ENCODE results near the gene UQCR11. TPM values are rescaled to one million over a fixed set of nuclear protein-coding genes. Genes with fewer than 3 reads are reported as not detected.

Gene UQCR11
- total RNA-seq, 1 experiment from 2014 or later = 42.2 TPM

DNA sequence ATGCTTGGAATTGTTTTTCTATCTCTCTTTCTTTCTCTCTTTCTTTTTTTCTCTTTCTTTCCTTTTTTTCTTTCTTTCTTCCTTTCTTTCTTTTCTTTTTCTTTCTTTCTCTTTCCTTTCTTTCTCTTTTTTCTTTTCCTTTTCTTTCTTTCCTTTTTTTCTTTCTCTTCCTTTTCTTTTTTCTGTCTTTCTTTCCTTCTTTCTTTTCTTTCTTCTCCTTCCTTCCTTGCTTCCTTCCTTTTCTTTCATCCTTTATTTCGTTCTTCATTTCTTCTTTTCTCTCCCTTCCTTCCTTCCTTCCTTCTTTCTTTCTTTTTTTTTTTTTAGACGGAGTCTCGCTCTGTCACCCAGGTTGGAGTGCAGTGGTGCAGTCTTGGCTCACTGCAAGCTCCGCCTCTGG, 35.3 kb downstream of the UQCR11 start:
- DNase-seq (ENCODE audit: low spot score) = no peak

DNA sequence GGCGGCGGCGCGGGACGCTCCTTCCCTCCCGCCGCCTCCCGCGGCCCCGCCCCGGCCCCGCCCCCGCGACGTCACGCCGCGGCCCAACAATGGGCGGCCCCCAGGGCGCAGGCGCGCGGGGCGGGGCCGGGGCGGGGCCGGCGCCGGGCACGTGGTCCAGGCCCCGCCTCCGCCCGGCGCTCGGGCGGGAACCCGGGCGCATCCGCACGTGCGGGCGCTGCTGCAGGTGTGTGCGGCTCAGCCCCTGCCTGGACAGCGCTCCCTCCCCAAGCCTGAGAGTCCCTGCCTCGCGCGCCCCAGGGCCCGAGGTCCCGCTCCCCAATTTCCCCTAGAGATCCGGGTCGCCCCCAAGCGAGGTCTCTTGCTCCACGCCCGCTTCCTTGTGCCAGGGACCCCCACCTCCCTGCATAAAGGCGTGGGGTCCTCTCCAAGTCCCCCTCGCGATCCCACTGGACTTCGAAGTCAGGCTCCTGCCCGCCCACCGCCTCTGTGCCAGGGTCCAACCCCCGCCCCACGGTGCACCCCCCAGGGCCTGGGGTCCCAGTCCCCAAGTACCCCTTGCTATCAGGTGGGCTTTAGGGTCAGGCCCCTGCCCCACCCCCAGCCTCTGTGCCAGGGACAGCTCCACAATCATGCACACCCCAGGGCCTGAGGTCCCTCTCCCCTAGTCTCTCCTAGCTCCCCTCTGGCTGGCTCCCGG, 36.8 kb downstream of the UQCR11 start, which contains the start of gene MEX3D:
Gene MEX3D, minus strand, starts transcription at position 6 of the 700 bp plus-strand sequence. CDS start 267 bp downstream, outside the sequence.
- DNase-seq (ENCODE audit: low spot score) = no peak

DNA sequence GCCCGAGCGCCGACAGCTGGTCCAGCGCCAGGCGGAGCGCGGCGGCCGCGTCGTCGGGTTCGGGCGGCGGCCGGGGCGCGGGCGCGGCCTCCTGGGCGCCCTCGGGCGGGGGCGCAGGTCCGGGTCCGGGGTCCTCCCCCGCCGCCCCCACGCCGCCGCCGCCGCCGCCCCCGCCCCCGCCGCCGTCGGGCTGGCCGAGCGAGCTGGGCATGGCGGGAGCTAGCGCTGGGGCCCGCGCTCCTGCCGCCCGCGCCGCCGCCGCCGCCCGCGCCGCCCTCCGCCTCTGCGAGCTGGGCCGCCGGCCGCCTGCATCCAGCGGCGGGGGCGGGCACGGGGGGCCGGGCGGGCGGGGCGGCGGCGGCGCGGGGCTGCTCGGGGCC, 37.4 kb downstream of the UQCR11 start:
- no peak for DNase-seq (ENCODE audit: low spot score)

DNA sequence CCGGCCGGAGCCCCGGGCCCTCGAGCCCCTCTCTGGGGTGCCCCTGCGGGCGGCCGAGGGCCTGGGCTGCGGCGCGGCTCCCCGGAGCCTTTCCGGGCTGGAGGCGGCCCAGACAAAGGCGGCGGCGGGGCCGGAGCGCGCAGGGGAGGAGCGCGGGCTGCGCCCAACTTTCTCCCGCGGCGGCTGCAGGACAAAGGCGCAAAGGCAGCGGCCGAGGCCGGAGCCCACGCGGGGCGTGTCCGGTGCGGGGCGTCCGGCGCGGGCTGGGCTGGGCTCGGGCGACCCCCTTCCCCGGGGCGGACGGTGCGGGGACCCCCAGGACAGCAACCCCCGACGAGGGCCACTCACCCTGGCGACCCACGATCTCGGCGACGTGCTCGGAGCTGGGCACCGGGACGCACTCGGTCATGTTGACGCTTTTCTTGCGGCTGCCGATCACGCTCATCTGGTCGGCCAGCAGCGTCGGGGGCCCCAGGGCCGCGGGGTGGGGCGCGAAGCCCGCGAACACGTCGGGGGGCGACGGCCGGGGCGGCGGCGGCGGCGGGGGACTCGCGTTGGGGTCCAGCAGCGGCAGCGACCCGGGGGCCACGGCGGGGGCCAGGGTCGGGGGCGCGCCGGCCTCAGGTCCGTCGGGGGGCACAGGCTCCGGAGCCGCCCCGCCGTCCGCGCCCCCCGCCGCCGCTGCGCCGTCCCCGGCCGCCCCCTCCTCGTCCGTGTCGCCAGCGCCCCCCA, 38.0 kb downstream of the UQCR11 start:
- DNase-seq (ENCODE audit: low spot score) = no peak

DNA sequence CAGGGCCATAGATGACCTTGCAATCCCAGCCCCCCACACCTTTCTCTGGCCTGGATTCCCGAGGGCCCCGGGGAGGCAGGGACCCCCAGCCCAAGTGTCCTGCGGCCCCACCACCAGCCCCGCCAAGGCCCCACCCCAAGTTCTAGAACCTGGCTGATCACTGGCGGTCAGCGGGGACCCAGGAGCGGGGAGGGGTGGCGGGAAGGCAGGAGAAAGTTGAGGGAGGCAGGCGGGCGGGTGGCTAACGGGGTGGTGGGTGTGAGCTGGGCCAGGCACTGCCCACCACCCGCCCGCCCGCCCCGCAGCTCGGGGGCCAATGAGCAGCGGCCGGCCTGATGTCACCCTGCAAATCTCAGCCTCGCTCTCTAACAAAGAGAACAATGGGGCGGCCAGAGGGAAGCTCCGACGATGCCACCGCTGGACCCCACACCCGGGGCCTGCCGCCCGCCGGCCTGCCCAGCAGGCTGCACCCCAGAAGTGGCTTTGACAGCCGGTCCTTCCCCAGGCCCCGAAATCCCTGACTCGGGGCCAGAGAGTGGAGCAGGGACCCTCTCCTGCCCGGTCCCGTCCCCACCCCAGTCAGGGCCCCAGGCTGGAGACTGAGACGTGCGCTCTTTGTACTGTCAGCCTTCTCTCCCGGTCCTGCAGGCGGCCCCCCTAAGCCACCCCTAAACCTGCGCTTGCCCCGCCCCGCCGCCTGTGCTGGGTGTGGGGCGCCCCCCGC, 38.7 kb downstream of the UQCR11 start:
- peak; percentile 57 for DNase-seq (ENCODE audit: low spot score)

DNA sequence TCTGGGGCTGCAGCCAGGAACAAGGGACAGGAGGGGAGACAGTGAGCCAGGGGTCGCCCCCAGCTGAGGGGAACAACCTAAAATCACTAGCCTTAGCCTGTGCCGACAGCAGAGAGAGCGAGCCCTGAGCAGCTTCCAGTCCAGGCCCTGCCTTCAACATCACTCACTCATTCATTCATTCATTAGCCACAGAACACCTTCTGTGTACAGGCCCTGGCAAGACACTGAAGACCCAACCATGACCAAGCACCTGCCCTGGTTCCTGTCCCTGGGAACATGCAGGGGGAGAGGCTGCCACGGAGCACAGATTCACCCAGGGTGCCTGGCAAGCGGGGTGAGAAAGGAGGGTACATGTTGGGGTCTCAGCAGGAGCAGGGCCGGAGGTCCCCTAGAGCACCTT, 42.0 kb downstream of the UQCR11 start:
- DNase-seq (ENCODE audit: low spot score) = no peak

DNA sequence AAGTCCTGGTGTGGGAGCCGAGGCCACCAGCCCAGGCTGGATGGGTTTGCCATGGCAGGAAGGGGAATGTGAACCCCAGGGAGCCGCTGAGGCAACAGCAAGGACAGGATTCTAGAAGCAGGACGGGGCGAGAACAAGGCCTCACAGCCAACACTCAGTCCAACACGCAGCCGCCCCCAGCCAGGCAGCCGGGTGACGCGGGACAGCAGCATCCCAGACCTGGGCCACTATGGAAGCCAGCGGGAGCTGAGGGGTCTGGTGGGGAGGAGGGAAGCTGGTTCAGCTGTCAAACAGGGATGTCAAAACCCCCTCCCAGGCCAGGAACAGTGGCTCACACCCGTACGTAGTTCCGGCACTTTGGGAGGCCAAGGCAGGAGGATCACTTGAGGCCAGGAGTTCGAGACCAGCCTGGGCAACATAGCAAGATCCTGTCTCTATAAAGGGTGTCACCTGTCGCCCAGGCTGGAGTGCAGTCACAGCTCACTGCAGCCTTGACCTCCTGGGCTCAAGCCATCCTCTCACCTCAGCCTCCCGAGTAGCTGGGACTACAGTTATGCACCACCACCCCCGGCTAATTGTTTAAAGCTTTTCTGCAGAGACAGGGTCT, 43.9 kb downstream of the UQCR11 start:
- no peak for DNase-seq (ENCODE audit: low spot score)

DNA sequence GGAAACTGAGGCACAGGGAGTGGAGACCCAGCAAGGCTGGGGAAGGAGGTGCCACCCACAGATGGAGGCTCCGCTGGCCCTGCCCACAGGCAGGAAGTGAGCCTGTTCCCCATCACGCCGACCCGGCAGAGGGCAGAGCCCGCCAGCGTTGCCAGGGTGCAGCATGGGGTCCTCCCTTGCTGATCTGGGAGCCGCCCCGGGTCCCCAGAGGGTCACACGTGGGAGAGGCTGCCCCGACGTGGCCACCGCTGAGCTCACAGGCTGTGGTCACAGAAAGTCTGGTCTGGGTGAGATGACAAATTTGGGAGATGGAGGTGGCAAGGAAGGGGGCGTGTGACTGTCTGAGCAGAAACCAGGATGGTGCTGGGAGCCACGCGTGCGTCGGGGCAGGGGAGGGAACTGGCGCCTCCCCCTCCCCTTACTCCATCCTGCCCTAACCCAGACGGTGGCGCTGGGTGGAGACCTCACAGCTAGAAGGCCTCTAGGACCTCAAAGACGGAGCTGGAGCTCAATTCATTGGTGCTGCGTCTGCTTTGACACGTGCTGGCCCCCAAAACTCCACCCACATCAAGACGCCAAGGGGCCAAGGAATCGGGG, 44.9 kb downstream of the UQCR11 start:
- DNase-seq (ENCODE audit: low spot score) = no peak

DNA sequence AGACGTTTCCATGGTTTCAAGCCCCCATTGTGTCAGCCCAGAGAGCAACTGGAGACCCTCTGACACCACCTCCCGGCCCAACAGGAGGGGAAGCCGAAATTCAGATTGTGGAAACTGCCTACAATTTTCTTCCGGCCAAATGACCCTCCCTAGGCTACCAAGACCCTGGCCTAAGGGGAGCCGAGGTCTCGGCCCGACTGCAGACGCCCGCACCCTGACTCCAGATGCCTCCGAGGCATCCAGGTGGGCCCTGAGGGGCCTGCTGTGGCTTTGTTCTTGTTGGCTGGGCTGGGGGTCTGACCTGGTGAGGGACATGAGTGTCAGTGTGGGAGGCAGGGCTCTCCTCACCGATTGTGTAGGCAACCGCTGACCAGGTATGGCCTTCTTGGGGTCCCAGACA, 46.7 kb downstream of the UQCR11 start:
- DNase-seq (ENCODE audit: low spot score) = no peak

DNA sequence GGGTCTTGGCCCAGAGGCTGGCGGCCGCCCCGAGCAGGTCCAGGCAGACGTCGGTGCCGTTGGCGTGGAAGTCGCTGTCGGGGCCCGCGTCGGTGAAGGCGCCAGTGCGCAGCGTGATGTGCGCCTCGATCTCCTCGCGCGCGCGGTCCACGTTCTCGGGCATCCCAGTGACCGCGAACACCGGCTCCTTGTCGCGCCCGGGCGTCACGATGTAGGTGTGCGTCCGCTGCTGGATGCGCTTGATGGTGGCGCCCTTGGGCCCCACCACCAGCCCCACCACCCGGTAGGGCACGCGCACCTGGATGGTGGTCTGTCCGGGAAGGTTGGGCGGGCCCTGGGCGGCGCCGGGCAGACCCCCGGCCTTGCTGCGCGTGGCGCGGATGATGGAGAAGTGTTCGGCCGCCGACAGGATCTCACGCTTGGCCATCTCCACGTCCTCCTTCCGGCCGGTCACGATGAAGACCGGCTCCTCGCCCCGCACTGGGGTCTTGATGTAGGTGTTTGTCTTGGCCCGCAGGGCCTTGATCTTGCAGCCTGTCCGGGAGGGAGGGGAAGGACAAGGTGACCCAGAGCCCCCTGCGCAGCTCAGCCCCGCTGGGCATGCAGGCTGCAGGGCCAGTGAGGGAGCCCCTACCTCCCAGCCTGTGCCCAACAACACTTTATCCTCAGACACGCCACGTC, 48.7 kb downstream of the UQCR11 start:
- no peak for DNase-seq (ENCODE audit: low spot score)

DNA sequence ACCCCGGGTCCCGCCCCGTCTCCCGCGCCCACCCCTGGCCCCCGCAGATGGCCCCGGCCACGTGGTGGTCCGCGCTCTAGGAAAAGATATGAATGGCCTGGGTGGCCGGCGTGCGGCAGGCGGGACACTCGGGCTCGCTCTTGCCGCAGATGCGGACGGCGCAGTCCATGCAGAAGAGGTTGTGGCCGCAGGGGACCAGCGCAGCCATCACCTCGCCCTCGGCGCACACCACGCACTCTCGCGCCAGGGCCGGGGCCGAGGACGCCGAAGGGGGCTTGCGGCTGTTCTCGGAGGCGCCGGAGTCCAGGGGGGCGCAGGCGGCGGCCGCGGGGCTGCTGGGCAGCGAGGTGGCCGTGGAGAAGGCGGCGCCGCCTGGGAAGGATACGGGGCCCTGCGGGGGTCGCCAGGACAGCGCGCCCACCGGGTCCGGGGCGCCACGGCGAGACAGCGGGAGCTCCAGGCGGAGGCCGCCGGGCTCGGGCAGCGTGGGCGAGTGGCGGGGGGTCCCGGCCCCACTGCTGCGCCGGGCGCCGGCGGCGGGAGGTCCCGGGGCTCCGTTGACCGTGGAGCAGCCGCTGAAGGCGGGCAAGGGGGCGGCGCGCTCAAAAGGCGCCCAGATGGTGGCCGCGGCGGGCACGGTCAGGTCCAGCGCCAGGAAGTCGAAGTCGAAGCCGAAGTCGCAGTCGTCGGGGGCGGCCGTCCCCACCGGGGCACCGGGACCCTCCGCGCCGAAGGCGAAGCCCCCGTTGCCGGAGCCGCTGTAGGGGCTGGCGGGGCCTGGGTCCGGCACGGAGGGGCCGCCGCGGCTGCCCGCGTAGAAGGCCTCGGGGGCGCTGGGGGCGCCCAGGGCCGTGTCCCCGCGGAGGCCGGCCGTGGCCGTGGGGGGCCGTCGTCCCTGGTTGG, 49.5 kb downstream of the UQCR11 start:
- DNase-seq (ENCODE audit: low spot score) = no peak

DNA sequence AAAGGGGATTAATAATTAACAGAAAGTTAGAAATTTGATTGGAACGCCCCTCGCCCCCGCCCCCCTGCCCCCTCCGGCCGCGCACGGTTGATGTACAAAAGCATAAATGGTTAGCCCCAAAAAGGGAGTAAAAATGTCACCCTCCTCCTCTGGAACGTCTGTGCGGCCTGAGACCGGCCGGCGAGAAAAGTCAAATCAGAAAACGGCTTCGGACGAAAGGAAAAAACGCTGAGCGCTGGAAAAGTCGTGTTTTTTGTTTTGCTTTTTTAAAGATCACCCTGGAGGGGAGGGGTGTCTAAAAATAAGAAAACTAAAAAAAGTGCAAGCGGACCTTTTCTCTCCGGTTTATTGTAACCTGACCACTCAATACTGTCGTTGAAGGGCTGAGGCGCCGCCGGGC, 50.3 kb downstream of the UQCR11 start:
- DNase-seq (ENCODE audit: low spot score) = no peak

DNA sequence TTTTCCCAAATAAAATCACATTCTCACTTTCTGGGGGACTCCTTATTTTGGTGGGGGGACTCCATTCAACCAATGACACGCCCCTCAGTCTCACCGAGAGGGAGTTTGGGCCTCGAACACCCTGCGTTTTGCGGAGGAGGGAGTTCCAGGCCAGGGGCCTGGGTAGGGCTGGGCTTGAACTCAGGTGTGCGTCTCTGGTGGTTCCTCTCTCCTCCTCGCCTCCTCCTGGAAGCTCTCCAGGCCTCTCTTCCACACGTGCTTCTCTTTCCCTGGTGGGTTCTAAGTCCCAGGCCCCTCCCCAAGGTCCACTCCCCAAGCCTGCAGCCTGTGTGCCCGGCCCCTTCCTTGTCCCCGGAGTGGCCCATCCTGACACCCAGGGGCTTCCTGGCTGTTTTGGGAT, 51.8 kb downstream of the UQCR11 start:
- DNase-seq (ENCODE audit: low spot score) = no peak

DNA sequence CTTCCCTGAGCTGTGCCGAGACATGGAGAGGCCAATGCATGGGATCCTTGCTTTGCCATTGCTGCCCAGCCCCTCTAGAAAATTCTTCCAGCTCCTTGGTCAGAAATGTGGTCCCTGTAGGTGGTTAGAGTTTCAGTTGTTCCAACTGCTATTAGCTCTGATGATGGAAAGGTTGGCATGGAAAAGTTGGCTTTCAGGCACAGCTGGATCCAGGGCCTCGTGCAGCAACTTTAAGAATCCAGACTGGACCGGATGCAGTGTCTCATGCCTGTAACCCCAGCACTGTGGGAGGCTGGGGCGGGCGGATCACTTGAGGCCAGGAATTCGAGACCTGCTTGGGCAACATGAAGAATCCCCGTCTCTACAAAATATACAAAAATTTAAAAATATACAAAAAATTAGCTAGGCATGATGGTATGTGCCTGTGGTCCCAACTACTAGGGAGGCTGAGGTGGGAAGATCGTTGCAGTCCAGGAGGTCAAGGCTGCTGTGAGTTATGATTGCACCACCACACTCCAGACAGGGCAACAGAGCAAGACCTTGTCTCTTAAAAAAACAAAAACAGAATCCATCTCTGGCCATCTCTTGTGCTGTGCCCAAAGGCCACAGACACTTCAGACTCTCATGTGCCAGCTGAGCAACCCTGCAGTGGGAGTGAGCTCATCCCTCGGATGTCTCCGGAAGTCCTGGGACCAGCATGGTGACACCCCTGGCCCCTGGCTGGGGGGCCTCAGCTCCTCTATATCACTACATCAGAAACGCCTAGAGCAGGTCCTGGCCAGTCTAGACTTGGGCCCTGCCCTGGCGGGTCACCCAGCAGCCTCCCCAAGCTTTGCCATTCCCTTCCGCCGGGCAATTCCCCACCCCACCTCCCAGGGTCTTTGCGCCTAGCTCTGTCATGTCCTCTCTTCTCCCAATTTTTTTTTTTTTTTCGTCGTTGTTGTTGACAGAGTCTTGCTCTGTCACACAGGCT, 53.9 kb downstream of the UQCR11 start:
- DNase-seq (ENCODE audit: low spot score) = no peak

DNA sequence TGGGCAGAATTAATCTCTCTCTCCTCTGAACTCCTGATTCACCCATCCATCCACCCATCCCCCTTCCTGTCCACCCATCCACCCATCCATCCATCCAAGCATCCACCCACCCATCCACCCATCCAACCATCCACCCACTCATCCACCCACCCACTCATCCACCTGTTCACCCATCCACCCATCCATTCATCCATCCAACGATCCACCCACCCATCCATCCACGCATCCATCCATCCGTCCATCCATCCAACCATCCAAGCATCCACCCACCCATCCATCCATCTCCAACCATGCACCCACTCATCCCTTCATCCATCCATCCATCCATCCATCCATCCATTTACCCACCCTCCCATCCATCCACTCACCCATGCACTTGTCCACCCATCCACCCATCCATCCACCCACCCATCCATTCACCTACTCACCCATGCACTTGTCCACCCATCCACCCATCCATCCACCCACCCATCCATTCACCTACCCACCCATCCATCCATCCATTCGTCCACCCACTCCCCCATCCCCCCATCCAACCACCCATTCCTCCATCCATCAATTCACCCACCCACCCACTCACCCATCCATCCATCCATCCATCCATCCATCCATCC, 55.8 kb downstream of the UQCR11 start:
- no peak for DNase-seq (ENCODE audit: low spot score)

Data from H4 (cell line).